ENCODE measurements around the gene TNNT1.

DNA sequence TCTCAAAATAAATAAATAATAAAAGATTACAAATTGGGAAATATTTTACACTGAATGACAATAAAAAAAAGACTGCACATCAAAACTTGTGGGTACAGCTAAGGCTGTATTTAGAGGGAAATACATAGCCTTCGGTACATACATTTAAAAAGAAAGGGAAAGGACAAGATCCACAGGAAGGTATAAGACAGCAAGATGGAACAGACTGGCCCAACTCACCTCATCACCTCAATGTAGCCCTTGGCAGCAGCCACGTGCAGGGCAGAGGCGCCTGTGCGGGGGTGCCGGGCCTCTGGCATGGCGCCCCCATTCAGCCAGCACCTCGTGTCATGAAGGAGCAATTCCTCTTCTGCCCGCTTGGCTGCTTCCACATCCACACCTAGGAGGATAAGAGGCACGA lies 45.8 kb downstream of the TNNT1 start:
- TF ChIP-seq, protein P1, sequence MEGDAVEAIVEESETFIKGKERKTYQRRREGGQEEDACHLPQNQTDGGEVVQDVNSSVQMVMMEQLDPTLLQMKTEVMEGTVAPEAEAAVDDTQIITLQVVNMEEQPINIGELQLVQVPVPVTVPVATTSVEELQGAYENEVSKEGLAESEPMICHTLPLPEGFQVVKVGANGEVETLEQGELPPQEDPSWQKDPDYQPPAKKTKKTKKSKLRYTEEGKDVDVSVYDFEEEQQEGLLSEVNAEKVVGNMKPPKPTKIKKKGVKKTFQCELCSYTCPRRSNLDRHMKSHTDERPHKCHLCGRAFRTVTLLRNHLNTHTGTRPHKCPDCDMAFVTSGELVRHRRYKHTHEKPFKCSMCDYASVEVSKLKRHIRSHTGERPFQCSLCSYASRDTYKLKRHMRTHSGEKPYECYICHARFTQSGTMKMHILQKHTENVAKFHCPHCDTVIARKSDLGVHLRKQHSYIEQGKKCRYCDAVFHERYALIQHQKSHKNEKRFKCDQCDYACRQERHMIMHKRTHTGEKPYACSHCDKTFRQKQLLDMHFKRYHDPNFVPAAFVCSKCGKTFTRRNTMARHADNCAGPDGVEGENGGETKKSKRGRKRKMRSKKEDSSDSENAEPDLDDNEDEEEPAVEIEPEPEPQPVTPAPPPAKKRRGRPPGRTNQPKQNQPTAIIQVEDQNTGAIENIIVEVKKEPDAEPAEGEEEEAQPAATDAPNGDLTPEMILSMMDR (IDR thresholded peaks at IDR 0.05): no peak
- TF ChIP-seq POLR2A (IDR thresholded peaks at IDR 0.05): no peak
